ENCODE measurements around the gene DTX3.

DTX3 gene

DNA sequence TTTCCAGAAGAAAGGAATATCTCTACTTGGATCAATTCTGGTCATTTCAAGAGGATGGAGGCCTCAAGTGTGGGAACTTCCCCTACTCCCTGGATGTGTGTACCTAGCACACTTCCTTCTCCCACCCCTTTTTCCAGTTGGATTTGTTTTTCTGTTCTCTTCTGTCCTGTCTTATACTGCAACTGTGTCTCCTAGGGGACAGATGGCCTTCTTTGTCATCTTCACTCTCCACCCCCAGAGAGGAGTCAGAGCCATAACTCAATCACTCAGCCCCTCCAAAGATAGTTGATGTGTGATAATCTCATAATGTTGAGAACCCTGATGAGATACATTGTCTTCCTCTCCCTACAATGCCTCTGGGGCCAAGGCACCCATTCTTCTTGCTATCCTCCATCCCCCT lies 2.1 kb upstream of the DTX3 start:
- TF ChIP-seq, protein P1, sequence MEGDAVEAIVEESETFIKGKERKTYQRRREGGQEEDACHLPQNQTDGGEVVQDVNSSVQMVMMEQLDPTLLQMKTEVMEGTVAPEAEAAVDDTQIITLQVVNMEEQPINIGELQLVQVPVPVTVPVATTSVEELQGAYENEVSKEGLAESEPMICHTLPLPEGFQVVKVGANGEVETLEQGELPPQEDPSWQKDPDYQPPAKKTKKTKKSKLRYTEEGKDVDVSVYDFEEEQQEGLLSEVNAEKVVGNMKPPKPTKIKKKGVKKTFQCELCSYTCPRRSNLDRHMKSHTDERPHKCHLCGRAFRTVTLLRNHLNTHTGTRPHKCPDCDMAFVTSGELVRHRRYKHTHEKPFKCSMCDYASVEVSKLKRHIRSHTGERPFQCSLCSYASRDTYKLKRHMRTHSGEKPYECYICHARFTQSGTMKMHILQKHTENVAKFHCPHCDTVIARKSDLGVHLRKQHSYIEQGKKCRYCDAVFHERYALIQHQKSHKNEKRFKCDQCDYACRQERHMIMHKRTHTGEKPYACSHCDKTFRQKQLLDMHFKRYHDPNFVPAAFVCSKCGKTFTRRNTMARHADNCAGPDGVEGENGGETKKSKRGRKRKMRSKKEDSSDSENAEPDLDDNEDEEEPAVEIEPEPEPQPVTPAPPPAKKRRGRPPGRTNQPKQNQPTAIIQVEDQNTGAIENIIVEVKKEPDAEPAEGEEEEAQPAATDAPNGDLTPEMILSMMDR (IDR thresholded peaks at IDR 0.05): no peak
- H3K9me3 ChIP-seq: no peaks in the 10 kb centered on the region
- H3K27ac ChIP-seq: no peak overlapping the region
- H3K27me3 ChIP-seq: peaks cover 42% of the 10 kb centered on the region
- H3K4me1 ChIP-seq (ENCODE audit: control insufficient read depth in 1 of 2, insufficient read depth in 1 of 2, low read depth in 1 of 2, low read length in 1 of 2): peaks cover 0 to 9% of the 10 kb centered on the region in 2 experiments
- no peak overlapping the region for H3K4me3 ChIP-seq (ENCODE audit: low read depth in 1 of 2, low read length in 1 of 2)
- peaks cover 52% of the 10 kb centered on the region for H3K36me3 ChIP-seq

- TF ChIP-seq, protein P1 (IDR thresholded peaks at IDR 0.05): no peak
- no peaks in the 10 kb centered on the region for H3K9me3 ChIP-seq
- peaks cover 0 to 9% of the 10 kb centered on the region in 2 experiments for H3K4me1 ChIP-seq (ENCODE audit: control insufficient read depth in 1 of 2, insufficient read depth in 1 of 2, low read depth in 1 of 2, low read length in 1 of 2)
- no peak overlapping the region for H3K4me3 ChIP-seq (ENCODE audit: low read depth in 1 of 2, low read length in 1 of 2)
- H3K36me3 ChIP-seq: peaks cover 45% of the 10 kb centered on the region
- H3K27me3 ChIP-seq: peaks cover 50% of the 10 kb centered on the region
- no peak overlapping the region for H3K27ac ChIP-seq
Observed at GRCh38 chr12:57603324-57603723, 1.3 kb upstream of the DTX3 start.

- Histone ChIP-seq H3K4me1 (ENCODE audit: control insufficient read depth in 1 of 2, insufficient read depth in 1 of 2, low read depth in 1 of 2, low read length in 1 of 2) (peaks cover 0 to 9% of the 10 kb centered on the region in 2 experiments), H3K4me3 (ENCODE audit: low read depth in 1 of 2, low read length in 1 of 2) (no peak overlapping the region), H3K9me3 (no peaks in the 10 kb centered on the region), H3K27ac (no peak overlapping the region), H3K27me3 (peaks cover 56% of the 10 kb centered on the region), H3K36me3 (peaks cover 41% of the 10 kb centered on the region)
- TF ChIP-seq, protein P1 (IDR thresholded peaks at IDR 0.05): no peak
Observed at GRCh38 chr12:57603815-57604453, 690 bp upstream of the DTX3 start.

- Histone ChIP-seq H3K4me1 (ENCODE audit: control insufficient read depth in 1 of 2, insufficient read depth in 1 of 2, low read depth in 1 of 2, low read length in 1 of 2) (peaks cover 0 to 9% of the 10 kb centered on the region in 2 experiments), H3K36me3 (peaks cover 28% of the 10 kb centered on the region), H3K9me3 (no peaks in the 10 kb centered on the region), H3K27me3 (peaks cover 69% of the 10 kb centered on the region), H3K27ac (no peak overlapping the region), H3K4me3 (ENCODE audit: low read depth in 1 of 2, low read length in 1 of 2) (peak overlapping the region in 1 of 2 experiments; percentile 29)
- TF ChIP-seq, protein P1 (IDR thresholded peaks at IDR 0.05): no peak
Observed at GRCh38 chr12:57604992-57605810, 577 bp downstream of the DTX3 start.

DNA sequence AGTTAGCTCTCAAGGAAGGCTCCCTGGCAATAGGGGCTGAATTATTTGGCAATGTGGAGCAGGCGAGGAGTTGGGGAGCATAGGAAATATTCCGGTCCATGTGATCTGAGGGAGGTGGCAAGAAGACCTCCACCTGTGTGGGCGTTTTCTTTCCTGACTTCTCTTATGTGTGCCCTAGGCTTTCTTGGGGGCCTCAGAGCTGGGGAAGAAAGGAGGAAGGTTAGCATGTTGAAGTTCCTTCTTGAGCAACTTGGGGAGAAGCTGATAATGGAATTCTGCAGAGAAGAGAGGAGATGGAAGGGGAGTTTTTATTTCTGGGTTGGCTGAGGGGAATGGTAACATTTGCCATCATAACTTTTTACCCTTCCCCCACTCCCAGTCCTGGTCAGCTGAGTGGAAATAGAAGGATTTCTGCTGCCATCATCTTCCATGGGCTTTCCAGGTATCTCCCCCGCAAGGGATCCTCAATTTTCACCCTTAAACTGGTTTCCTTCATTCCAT lies 1.2 kb downstream of the DTX3 start:
- Histone ChIP-seq H3K9me3 (no peaks in the 10 kb centered on the region), H3K27ac (no peak overlapping the region), H3K4me3 (ENCODE audit: low read depth in 1 of 2, low read length in 1 of 2) (no peak overlapping the region), H3K36me3 (peaks cover 21% of the 10 kb centered on the region), H3K27me3 (peaks cover 75% of the 10 kb centered on the region), H3K4me1 (ENCODE audit: control insufficient read depth in 1 of 2, insufficient read depth in 1 of 2, low read depth in 1 of 2, low read length in 1 of 2) (peaks cover 0 to 12% of the 10 kb centered on the region in 2 experiments)
- TF ChIP-seq, protein P1 (IDR thresholded peaks at IDR 0.05): no peak
